Astrocyte (in vitro differentiated cells and primary cell): Measurements from ENCODE around the gene STK39. TPM values are rescaled to one million over a fixed set of nuclear protein-coding genes. Genes with fewer than 3 reads are reported as not detected.

Experiments used
- DNase-seq: peaks from one replicate; pipeline ENCODE4 v3.0.0-alpha.2; 2010; ENCODE audit warnings: low read depth
- FAIRE-seq: peaks from 2 replicates; lab custom pipeline; 2011; peaks lifted over from hg19 to GRCh38; lab: Jason Lieb, UNC
- H2AFZ ChIP-seq: 2 replicates; pipeline ENCODE4 v1.6.0; 2012; ENCODE audit warnings: low read depth, low read length, inconsistent platforms
- H3K27ac ChIP-seq: 2 replicates; pipeline ENCODE4 v1.5.1; 2011; ENCODE audit warnings: low read depth, low read length, inconsistent platforms
- H3K27me3 ChIP-seq: 2 replicates; pipeline ENCODE4 v1.6.0; 2011; ENCODE audit warnings: low read length, inconsistent platforms; ENCODE audit not compliant: insufficient read depth
- H3K36me3 ChIP-seq: 2 replicates; pipeline ENCODE4 v1.5.1; 2011; ENCODE audit warnings: low read length, inconsistent platforms; ENCODE audit not compliant: insufficient read depth
- H3K4me1 ChIP-seq: 2 replicates; pipeline ENCODE4 v1.5.1; 2011; ENCODE audit warnings: low read length, inconsistent platforms; ENCODE audit not compliant: insufficient read depth
- H3K4me2 ChIP-seq: 2 replicates; pipeline ENCODE4 v1.6.0; 2012; ENCODE audit warnings: low read length, inconsistent platforms
- H3K4me3 ChIP-seq: 2 replicates; pipeline ENCODE4 v1.5.1; 2011; ENCODE audit warnings: low read depth, mild to moderate bottlenecking, low read length, inconsistent platforms; ENCODE audit not compliant: insufficient read depth
- H3K79me2 ChIP-seq: 2 replicates; pipeline ENCODE4 v1.6.0; 2012; ENCODE audit warnings: mild to moderate bottlenecking, low read length, inconsistent platforms; ENCODE audit not compliant: insufficient read depth
- H3K9ac ChIP-seq: 2 replicates; pipeline ENCODE4 v1.6.0; 2012; ENCODE audit warnings: mild to moderate bottlenecking, low read length, inconsistent platforms
- H3K9me3 ChIP-seq: 2 replicates; pipeline ENCODE4 v1.5.1; 2012; ENCODE audit warnings: low read depth, mild to moderate bottlenecking, low read length, inconsistent platforms; ENCODE audit not compliant: insufficient read depth
- H4K20me1 ChIP-seq: 2 replicates; pipeline ENCODE4 v1.6.0; 2012; ENCODE audit warnings: low read length, inconsistent platforms; ENCODE audit not compliant: insufficient read depth
- H3K27ac Mint-ChIP-seq: one replicate; pipeline ENCODE4 v1.8.0; 2021; ENCODE audit warnings: mild to moderate bottlenecking, mixed read lengths; ENCODE audit not compliant: unreplicated experiment
- H3K27me3 Mint-ChIP-seq: one replicate; pipeline ENCODE4 v1.8.0; 2021; ENCODE audit warnings: low read depth, mixed read lengths; ENCODE audit not compliant: unreplicated experiment
- H3K36me3 Mint-ChIP-seq: one replicate; pipeline ENCODE4 v1.8.0; 2021; ENCODE audit warnings: low read depth, mixed read lengths; ENCODE audit not compliant: unreplicated experiment
- H3K4me1 Mint-ChIP-seq: one replicate; pipeline ENCODE4 v1.8.0; 2021; ENCODE audit warnings: low read depth, mixed read lengths; ENCODE audit not compliant: unreplicated experiment
- H3K4me3 Mint-ChIP-seq: one replicate; pipeline ENCODE4 v1.8.0; 2021; ENCODE audit warnings: mild to moderate bottlenecking, moderate library complexity, mixed read lengths; ENCODE audit not compliant: unreplicated experiment
- H3K9me3 Mint-ChIP-seq: one replicate; pipeline ENCODE4 v1.8.0; 2021; ENCODE audit warnings: mild to moderate bottlenecking, mixed read lengths; ENCODE audit not compliant: unreplicated experiment
- CTCF ChIP-seq: IDR thresholded peaks from 2 replicates; pipeline ENCODE4 v1.5.1; 2011; ENCODE audit warnings: low read depth, mild to moderate bottlenecking, inconsistent platforms, low read length, moderate library complexity; ENCODE audit not compliant: insufficient read depth
- EZH2 ChIP-seq: IDR thresholded peaks from 2 replicates; pipeline ENCODE4 v1.6.1; 2012; ENCODE audit warnings: mild to moderate bottlenecking, low read length, inconsistent platforms; ENCODE audit not compliant: insufficient read depth
- total RNA-seq: library from RNA; stranded (reverse); gene quantifications from 2 replicates; pipeline ENCODE4 v1.2.1, GENCODE V29; 2021

STK39 gene
- total RNA-seq, 1 donor from 2014 or later = 23.4 TPM

- H3K4me2 ChIP-seq = no peak overlapping the region
- no peaks in the 10 kb centered on the region for H3K9me3 ChIP-seq
- H3K27me3 ChIP-seq = no peaks in the 10 kb centered on the region
- DNase-seq = no peak
- H3K9me3 Mint-ChIP-seq = no peaks in the 10 kb centered on the region
- no peak overlapping the region for H3K4me3 Mint-ChIP-seq
- no peak for FAIRE-seq
- no peaks in the 10 kb centered on the region for H3K27me3 Mint-ChIP-seq
- H3K79me2 ChIP-seq = no peaks in the 10 kb centered on the region
- no peak overlapping the region for H3K4me3 ChIP-seq
- no peak overlapping the region for H2AFZ ChIP-seq
- H3K4me1 Mint-ChIP-seq = peaks cover 14% of the 10 kb centered on the region
- peaks cover 4% of the 10 kb centered on the region for H3K36me3 Mint-ChIP-seq
- no peaks in the 10 kb centered on the region for H4K20me1 ChIP-seq
- no peak overlapping the region for H3K27ac Mint-ChIP-seq
- no peak overlapping the region for H3K27ac ChIP-seq
- H3K4me1 ChIP-seq = peaks cover 9% of the 10 kb centered on the region
- H3K36me3 ChIP-seq = no peaks in the 10 kb centered on the region
- TF ChIP-seq EZH2 = no peak
- TF ChIP-seq CTCF = no peak
- H3K9ac ChIP-seq = no peak overlapping the region
Measured at GRCh38 chr2:168034616-168035015, 212.8 kb downstream of the STK39 start.

GRCh38 chr2:168033966-168034365 is 213.4 kb downstream of the STK39 start:
- Histone ChIP-seq H2AFZ (no peak overlapping the region), H3K27ac (no peak overlapping the region), H3K27me3 (no peaks in the 10 kb centered on the region), H3K9ac (no peak overlapping the region), H4K20me1 (no peaks in the 10 kb centered on the region), H3K79me2 (no peaks in the 10 kb centered on the region), H3K4me2 (no peak overlapping the region), H3K9me3 (no peaks in the 10 kb centered on the region), H3K4me3 (no peak overlapping the region), H3K36me3 (no peaks in the 10 kb centered on the region), H3K4me1 (peaks cover 9% of the 10 kb centered on the region)
- Mint-ChIP-seq H3K36me3 (peaks cover 4% of the 10 kb centered on the region), H3K4me3 (no peak overlapping the region), H3K27me3 (no peaks in the 10 kb centered on the region), H3K27ac (no peak overlapping the region), H3K9me3 (no peaks in the 10 kb centered on the region), H3K4me1 (peaks cover 14% of the 10 kb centered on the region)
- FAIRE-seq (no peak), DNase-seq (no peak)
- TF ChIP-seq CTCF = no peak
- no peak for TF ChIP-seq EZH2

- H3K4me1 Mint-ChIP-seq = peaks cover 14% of the 10 kb centered on the region
- FAIRE-seq = no peak
- peak; percentile 9 for DNase-seq
Measured at GRCh38 chr2:168032091-168032490, 215.3 kb downstream of the STK39 start.

More at GRCh38 chr2:168032091-168032490, 215.3 kb downstream of the STK39 start:
- TF ChIP-seq EZH2 = no peak
- no peak for TF ChIP-seq CTCF
- Histone ChIP-seq H4K20me1 (no peaks in the 10 kb centered on the region), H3K79me2 (no peaks in the 10 kb centered on the region), H3K4me2 (no peak overlapping the region), H3K27ac (no peak overlapping the region), H3K27me3 (no peaks in the 10 kb centered on the region), H2AFZ (no peak overlapping the region), H3K9ac (no peak overlapping the region), H3K36me3 (no peaks in the 10 kb centered on the region), H3K4me3 (no peak overlapping the region), H3K9me3 (no peaks in the 10 kb centered on the region), H3K4me1 (peaks cover 9% of the 10 kb centered on the region)
- H3K27ac Mint-ChIP-seq = no peak overlapping the region
- H3K36me3 Mint-ChIP-seq = peaks cover 4% of the 10 kb centered on the region
- no peaks in the 10 kb centered on the region for H3K9me3 Mint-ChIP-seq
- H3K4me3 Mint-ChIP-seq = no peak overlapping the region
- no peaks in the 10 kb centered on the region for H3K27me3 Mint-ChIP-seq
